Measurements from ENCODE around the gene MOB2. TPM values are rescaled to one million over a fixed set of nuclear protein-coding genes. Genes with fewer than 3 reads are reported as not detected.

Gene MOB2
- total RNA-seq, 4 donors from 2014 or later: 59.6 to 103 (median 87.8) TPM

DNA sequence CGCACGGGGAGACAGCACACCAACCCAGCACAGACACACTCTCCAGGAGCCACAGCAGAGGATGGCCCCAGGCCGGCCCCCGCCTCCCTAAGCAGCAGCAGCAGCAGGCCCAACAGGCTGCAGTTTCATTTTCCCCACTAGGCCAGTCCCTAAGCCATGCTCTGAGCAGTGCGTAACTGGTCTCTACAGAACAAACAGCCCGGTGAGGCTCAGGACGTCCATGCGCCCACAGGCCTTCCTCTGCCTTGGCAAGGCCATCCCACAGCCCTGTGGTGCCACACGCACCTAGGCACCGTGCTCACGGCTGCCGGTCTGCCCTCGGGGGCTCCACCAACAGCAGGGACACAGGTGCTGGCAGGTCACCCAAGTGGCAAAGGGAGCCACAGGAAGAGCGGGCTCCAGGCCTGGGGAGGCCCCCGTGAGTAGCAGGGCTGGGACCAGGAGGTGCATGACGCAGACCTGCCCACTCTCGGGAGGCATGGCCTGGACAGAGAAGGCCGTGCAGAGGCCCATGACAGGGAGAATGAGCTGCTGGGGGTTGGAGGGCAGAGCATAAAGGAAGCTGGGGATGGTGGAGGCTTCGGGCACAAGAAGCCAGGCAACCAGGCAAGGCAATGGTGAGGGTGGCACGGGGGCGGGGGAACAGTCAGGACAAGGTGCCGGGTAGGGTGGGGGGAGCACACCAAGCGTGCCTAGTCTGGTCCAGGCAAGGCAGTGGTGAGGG lies 1.4 kb upstream of the MOB2 start:
- Histone ChIP-seq H3K27ac (peak overlapping the region; percentile 13 to 96 (median 93)), H3K27me3 (no peaks in the 10 kb centered on the region), H3K36me3 (no peaks in the 10 kb centered on the region), H3K4me1 (peaks cover 0 to 76% (median 63%) of the 10 kb centered on the region in 3 donors), H3K4me3 (peak overlapping the region in 1 of 2 donors; percentile 9), H3K9me3 (no peaks in the 10 kb centered on the region)
- peak; percentile 43 for ATAC-seq
- peak in 1 of 2 donors; percentile 10 for TF ChIP-seq POLR2A (IDR thresholded peaks at IDR 0.05)
- no peak for TF ChIP-seq EP300 (IDR thresholded peaks at IDR 0.05)
- TF ChIP-seq, protein P1, sequence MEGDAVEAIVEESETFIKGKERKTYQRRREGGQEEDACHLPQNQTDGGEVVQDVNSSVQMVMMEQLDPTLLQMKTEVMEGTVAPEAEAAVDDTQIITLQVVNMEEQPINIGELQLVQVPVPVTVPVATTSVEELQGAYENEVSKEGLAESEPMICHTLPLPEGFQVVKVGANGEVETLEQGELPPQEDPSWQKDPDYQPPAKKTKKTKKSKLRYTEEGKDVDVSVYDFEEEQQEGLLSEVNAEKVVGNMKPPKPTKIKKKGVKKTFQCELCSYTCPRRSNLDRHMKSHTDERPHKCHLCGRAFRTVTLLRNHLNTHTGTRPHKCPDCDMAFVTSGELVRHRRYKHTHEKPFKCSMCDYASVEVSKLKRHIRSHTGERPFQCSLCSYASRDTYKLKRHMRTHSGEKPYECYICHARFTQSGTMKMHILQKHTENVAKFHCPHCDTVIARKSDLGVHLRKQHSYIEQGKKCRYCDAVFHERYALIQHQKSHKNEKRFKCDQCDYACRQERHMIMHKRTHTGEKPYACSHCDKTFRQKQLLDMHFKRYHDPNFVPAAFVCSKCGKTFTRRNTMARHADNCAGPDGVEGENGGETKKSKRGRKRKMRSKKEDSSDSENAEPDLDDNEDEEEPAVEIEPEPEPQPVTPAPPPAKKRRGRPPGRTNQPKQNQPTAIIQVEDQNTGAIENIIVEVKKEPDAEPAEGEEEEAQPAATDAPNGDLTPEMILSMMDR (IDR thresholded peaks at IDR 0.05): peak in 2 of 4 experiments; percentile 42 to 50
- no peak for TF ChIP-seq POLR2AphosphoS5 (IDR thresholded peaks at IDR 0.05)
- WGBS, 2 donors (ENCODE audit: low coverage in 1 of 2): 72% methylated on average over 7 of the region's 23 CpGs; no CpG with 5 or more reads in 1 of the 2 donors

DNA sequence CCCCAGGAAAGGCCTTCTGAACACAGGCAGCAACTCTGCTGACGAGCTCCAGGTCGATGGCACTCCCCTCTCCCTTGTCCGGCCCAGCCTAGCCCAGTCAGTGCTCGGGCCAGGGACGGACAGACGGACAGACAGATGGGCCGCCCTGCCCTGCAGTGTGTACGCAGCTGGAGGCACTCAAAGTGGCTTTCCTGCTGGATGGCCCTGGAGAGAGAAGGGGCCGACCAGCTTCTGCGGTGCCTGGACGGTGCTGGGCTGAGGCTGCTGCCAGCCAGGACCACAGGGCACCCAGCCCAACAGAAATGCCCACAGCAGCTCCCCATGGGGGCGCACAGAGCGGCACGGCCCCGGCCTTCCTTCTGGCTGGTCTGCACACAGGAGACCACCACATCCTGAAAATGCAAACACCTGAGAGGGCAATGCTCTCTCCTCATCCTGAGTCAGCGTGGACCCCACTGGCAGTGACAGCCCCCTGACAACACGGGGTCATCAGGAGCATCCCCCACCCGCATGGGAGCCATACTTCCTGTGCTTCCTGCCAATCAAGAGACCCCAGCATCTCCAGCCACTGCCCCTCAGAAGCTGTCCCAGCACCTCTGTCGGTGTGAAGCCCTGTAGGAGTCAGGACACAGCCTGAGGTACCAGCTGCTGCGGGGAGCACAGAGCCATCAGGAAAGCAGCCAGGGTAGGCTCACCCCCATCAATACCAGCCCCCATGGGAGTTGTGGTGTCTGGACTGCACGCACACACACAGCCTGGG lies 692 bp upstream of the MOB2 start:
- no peaks in the 10 kb centered on the region for H3K9me3 ChIP-seq
- ATAC-seq: peak; percentile 1
- H3K27ac ChIP-seq: peak overlapping the region; percentile 13 to 96 (median 93)
- peak overlapping the region in 1 of 2 donors; percentile 57 for H3K4me3 ChIP-seq
- H3K27me3 ChIP-seq: no peaks in the 10 kb centered on the region
- no peaks in the 10 kb centered on the region for H3K36me3 ChIP-seq
- TF ChIP-seq EP300 (IDR thresholded peaks at IDR 0.05) (no peak), POLR2A (IDR thresholded peaks at IDR 0.05) (no peak), POLR2AphosphoS5 (IDR thresholded peaks at IDR 0.05) (no peak)
- TF ChIP-seq, protein P1 (IDR thresholded peaks at IDR 0.05): no peak
- H3K4me1 ChIP-seq: peaks cover 0 to 78% (median 68%) of the 10 kb centered on the region in 3 donors
- WGBS, 2 donors (ENCODE audit: low coverage in 1 of 2): 64% methylated on average over 3 of the region's 21 CpGs; no CpG with 5 or more reads in 1 of the 2 donors

DNA sequence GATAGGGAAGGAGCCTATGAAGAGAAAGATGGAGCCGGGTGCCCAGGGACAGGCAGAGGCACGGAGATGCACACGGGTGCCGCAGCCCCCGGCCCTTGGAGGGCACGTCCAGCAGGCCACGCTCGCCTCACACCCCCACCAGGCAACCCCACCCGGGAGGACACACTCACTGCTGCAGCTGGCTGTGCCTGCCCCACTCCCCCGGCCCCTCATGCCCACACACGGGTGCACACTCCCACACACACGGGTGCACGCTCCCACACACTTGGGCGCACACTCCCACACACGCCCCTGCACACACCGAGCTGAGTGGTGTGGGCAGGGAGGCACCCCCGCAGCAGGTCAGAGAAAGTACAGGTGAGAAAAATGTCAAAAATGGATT lies 1.1 kb downstream of the MOB2 start:
- ATAC-seq: no peak
- peaks cover 0 to 3% of the 10 kb centered on the region in 2 donors for H3K36me3 ChIP-seq
- H3K27me3 ChIP-seq: no peaks in the 10 kb centered on the region
- H3K9me3 ChIP-seq: no peaks in the 10 kb centered on the region
- H3K4me3 ChIP-seq: peak overlapping the region; percentile 50 to 57
- no CpG with 5 or more reads among the region's 17 CpGs for WGBS, 2 donors (ENCODE audit: low coverage in 1 of 2)
- no peak for TF ChIP-seq POLR2AphosphoS5 (IDR thresholded peaks at IDR 0.05)
- TF ChIP-seq, protein P1 (IDR thresholded peaks at IDR 0.05): no peak
- no peak for TF ChIP-seq POLR2A (IDR thresholded peaks at IDR 0.05)
- no peak for TF ChIP-seq EP300 (IDR thresholded peaks at IDR 0.05)
- H3K27ac ChIP-seq: peak overlapping the region; percentile 57 to 96 (median 93)
- H3K4me1 ChIP-seq: peaks cover 4 to 95% (median 83%) of the 10 kb centered on the region in 3 donors

DNA sequence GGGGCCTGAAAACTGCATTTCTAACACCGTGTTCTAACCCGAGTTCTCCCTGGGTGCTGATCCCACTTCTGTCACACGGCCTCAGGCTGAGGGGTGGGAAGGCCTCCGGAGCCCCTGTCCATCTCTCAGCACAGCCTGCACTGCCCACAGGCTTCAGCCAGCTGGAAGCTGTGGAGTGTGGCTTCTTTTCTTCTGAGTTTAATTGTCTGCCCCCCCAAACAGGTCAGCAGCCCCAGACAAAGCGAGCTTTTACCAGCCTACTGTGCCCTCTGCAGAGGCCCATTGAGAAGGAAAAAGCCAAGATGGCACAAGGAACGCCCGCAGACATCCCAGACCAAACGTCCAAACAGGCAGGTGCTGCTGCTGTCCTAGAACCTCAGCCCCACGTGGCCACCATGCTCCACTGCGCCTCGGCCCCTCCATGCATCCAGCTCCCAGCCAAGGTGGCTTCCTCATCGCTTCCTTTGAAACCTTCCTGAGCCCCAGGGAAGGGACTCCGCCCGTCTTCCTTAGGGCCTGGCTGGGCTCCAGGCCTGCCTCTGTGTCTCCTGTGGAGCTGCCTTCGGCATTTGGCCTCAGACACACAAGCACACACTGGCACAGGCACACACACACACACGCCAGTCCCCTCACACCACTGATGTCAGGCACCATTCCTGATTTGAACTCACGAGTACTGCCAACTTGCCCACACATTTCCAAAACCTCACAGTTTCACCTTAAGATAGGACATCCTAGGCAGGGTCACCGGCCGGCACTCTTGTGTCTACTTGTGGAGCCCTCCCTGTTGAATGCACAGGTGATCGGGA lies 1.7 kb downstream of the MOB2 start:
- H3K36me3 ChIP-seq: peaks cover 0 to 9% of the 10 kb centered on the region in 2 donors
- H3K27ac ChIP-seq: peak overlapping the region; percentile 57 to 96 (median 93)
- ATAC-seq: no peak
- no peaks in the 10 kb centered on the region for H3K27me3 ChIP-seq
- TF ChIP-seq POLR2A (IDR thresholded peaks at IDR 0.05) (no peak), POLR2AphosphoS5 (IDR thresholded peaks at IDR 0.05) (peak; percentile 18), EP300 (IDR thresholded peaks at IDR 0.05) (no peak)
- TF ChIP-seq, protein P1 (IDR thresholded peaks at IDR 0.05): peak in 2 of 4 experiments; percentile 24 to 36
- 35 to 42% methylated on average over 5 of the region's 20 CpGs for WGBS, 2 donors (ENCODE audit: low coverage in 1 of 2)
- H3K4me1 ChIP-seq: peaks cover 9 to 100% (median 89%) of the 10 kb centered on the region in 3 donors
- H3K9me3 ChIP-seq: no peaks in the 10 kb centered on the region
- H3K4me3 ChIP-seq: peak overlapping the region; percentile 50 to 57

Data from gastroesophageal sphincter (tissue), 4 donors.